ENCODE results near the gene PRR36.

Gene PRR36

DNA sequence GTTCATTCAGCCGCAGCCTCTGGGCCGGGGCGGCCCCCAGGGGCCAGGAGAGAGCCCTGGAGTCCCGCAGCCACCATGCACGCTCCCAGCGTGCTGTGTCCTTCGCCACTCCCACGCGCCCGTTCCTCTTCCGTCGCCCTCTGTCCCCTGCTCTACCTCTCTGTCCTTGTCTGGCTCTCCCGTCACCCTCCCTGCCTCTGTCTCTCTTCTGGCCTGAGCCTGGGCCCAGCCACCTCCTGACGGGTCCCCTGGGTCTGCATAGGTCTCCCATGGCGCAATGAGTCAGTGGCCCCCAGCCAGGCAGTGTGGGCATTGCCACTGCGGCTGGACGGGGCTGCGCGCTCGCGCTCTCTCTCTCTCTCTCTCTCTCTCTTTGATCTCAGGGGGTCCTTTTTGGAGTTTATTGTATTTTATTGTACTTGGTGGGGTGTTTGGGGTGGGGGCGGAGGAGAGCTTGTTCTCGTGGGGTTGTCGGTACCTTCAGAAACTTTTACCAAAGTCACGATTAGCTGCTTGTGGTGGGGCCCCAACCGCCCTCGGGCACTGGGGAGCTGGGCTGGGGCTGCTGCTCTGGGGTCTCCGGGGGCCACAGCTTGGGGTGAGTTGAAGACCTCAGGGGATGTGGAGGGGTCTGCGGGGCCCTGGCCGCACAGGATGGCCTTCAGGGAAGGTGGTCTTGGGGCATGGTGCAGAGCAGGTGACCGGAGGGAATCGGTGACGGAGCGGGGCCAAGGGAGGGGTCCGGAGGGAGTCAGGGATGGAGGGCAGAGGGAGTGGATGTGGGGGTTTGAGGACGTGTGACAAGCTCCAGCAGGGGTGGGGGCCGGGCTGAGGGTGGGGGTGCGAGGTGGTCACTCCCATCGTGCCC is 38.7 kb upstream of the PRR36 start:
- no peak for DNase-seq

- no peak for DNase-seq
Measured at GRCh38 chr19:7912144-7912696, 38.0 kb upstream of the PRR36 start.

DNA sequence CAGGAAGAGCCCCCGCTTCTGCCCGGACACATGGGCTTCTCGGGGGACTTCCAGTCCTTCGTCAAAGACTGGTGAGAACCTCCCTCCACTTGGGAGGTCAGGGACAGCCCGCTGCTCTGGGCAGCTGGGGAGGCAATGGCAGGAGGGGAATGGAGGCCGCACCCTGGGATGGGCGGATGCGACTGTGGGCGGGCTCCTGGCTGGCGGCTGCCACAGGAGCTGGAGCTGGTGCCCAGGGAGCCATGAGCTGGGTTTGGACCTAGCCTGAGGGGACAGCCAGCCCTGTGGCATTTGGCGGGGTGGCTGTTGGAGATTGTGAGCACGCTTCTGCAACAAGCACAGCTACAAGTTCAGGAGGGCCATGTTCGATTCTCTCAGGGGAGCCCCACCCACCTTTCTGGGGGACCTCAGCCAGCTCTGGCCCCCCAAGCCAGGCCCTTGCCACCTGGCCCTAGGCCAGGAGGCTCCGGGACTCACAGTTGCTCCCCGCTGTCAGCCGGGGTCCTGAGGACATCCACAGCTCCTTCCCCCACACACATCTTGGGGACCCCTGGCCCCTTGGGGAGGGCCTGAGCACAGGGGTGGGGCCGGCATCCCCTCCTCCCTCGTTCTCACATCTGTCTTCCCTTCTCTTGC is 37.4 kb upstream of the PRR36 start:
- DNase-seq: no peak

- DNase-seq: no peak
Measured at GRCh38 chr19:7910321-7911161, 36.4 kb upstream of the PRR36 start.

GRCh38 chr19:7909471-7910067 is 35.4 kb upstream of the PRR36 start:
- DNase-seq: no peak

- no peak for DNase-seq
Measured at GRCh38 chr19:7908742-7909461, 34.7 kb upstream of the PRR36 start.

DNA sequence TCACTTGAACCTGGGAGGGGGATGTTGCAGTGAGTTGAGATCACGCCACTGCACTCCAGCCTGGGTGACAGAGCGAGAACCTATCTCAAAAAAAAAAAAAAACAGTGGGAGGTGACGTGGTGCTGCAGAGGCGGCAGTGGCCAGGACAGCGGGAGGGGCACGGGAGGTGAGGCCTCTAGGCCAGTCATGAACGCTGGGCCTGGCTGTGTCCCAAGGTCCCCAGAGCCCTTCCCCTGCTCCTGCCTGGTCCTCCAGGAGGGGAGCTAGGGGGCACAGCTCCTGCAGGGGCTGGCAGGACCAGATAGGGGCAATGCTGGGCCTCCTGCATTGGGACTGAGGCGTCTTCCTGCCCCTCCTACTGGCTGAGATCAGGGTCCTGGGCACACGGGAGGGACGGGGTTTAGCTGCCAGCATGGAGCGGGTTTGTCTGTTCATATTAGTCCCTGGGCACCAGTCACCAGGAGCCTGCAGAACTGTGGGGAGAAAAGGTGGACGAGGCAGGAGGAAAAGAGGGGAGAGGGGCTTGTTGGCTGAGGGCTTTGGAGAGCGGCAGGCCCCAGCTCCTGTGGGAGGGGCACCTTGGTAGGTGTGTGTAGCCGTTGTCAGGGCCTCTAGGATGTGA is 34.0 kb upstream of the PRR36 start:
- DNase-seq: no peak

DNA sequence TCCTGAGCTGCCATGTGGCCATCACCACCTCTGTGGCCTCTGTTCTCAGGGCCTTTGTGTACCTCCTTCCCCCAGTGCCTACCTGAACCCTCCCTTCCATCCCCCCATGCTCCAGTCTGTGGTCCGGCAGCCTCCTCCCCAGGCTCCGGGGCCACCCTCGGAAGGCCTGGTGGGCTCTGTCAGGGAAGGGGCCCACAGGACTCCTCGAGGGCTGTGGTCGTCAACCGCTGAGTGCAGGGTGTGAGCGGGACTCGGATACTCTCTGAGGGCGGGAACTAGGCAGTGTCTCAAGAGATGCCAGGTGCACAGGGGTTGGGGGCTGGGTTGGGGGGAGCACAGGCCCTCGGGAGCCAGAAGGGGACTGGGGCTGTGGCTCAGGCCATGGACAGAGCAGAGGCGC is 33.4 kb upstream of the PRR36 start:
- no peak for DNase-seq

DNA sequence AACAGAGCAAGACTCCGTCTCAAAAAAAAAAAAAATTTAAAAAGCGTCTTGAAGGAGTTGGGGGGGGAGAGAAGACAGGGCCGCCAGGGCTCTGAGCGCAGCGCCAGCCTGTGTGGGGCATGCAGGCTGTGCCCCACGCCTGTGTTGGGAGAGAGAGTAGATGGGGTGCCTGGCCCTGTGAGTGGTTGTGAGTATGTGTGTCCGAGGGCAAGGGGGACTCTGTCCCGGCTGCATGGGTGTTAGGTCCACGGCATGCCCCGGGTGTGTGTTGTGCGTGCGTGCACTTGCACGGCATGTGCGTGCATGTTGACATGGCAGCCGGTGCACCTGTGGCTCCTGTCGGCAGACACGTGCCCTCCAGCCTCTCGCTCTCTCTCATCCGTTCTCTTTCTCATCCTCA is 32.9 kb upstream of the PRR36 start:
- DNase-seq: no peak

GRCh38 chr19:7905859-7906258 is 31.7 kb upstream of the PRR36 start:
- DNase-seq: no peak

- DNase-seq: no peak
Measured at GRCh38 chr19:7905268-7905667, 31.1 kb upstream of the PRR36 start.

DNA sequence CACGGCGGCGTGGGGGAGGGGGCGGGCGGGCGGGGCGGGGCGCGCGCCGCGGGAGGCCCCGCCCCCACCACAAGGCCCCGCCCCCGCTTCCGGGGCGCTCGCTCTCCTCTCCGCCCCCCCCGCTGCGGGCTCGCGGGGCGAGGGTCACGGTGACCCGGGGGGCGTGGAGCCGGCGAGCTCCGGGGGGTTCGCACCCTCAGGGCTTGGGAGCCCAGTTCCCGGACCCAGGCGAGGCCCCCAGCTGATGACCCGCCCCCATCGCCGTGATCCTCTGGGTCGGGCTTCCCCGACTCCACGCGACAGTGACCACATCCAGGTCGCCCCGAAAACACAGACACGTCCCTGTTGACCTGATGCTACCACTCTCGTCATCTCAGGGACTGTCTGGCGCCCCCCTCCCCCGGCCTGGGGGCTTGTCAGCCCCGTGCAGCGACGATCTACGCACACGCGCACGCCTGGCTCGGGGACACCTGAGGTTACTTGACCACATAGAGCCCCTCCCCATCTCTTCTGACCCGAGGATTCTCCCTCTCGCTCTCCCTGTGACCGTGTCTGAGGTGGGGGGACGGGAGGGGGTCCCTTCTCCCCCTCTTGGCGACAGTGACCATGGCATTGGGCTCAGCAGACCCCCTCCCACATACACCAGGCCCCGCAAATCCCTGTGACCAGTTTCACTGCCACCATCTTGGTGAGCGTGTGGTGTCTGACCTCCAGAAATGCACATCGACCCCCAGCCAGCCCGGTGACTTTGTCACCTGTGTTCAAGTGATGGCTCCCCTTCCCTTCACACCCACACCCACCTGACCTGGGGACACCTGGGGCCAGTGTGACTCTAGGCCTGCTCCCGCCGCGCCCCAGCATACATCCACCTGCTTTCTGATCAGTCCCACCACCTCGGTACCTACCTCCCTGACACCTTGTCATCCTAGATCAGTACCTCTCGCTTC is 30.2 kb upstream of the PRR36 start:
- DNase-seq: peak; percentile 68

DNA sequence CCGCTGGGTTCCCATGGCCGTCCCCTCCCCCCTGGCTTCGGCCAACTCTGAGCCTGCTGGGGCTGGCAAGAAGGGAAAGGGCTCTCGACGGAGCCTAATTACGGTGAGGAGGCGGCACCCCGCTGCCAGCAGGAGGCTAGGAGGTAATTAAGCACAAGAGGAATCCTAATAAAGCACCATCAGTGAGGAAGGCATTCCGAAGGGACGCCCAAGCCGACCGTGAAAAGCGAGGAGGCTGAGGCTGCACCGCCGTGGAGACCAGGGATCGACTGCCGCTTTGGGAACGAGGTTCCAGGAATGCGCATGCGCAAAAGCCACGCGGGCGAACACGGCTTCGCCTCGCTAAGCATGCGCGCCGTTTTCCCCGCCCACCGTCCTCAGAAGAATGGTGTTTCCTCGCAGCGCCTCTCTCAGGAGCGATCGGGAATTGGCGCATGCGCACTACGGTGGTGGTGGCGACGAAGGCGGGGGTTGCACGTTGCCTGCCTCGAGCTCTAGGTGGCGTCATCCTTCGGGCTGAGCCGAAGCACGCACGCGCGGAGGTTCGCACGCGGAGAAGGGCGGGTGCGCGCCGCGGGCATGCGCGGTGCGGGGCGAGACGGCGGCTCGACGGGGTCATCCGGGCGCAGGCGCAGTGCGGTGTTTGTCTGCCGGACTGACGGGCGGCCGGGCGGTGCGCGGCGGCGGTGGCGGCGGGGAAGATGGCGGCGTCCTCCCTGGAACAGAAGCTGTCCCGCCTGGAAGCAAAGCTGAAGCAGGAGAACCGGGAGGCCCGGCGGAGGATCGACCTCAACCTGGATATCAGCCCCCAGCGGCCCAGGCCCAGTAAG is 29.3 kb upstream of the PRR36 start, which contains the start of gene MAP2K7:
MAP2K7 (plus strand) TSS at position 634 of the 830 bp plus-strand sequence; CDS start at position 702, 68 bp downstream.
- peak; percentile 100 for DNase-seq

DNA sequence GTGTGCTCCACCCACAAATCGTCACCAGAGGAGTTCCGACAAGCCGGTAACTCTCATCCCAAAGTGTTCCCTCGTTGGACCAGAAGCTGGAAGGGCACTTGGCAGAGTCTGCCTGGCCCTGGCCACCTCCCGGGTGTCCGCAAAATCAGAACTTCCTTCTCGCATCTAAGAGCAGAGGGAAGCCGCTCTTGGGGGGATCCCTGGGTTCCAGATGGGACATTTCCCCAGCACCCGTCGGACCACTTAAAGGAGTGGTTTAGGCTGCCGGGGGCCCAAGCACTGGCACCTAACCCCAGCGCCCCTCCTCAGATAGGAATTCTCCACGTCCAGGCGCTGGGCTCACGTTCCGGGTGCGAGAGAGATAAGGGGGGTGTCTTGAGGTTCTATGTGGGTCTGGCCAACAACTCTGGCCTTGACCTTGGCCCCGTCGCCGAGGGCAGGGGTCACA is 28.6 kb upstream of the PRR36 start:
- no peak for DNase-seq

- DNase-seq: no peak
Measured at GRCh38 chr19:7901337-7901736, 27.1 kb upstream of the PRR36 start.

DNA sequence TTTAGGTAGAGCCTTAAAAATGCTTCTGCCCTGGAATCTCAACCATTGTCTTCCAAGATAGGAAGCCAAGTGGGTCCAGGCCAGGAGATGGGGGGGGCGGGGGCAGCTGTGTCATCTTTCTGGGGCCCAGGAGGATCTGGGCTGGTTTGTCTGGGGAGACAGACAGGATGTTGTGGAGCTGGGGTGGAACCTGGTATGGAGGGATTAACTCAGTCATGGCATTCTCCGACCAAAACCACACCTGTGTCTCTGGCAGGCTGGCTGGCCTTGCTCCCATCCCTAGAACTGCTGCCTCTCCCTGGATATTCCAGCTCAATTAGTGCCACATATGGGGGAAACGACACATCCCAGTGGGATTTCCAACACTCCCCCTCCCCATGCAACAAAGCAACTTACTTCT is 26.7 kb upstream of the PRR36 start:
- DNase-seq: no peak

DNA sequence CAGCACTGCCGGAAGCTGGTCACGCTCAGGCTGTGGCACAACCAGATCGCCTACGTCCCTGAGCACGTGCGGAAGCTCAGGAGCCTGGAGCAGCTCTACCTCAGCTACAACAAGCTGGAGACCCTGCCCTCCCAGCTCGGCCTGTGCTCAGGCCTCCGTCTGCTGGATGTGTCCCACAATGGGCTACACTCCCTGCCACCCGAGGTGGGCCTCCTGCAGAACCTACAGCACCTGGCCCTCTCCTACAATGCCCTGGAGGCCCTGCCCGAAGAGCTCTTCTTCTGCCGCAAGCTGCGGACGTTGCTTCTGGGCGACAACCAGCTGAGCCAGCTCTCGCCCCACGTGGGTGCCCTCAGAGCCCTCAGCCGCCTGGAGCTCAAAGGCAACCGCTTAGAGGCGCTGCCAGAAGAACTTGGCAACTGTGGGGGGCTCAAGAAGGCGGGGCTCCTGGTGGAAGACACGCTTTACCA is 26.2 kb upstream of the PRR36 start:
- no peak for DNase-seq

GRCh38 chr19:7899751-7900378 is 25.7 kb upstream of the PRR36 start:
- no peak for DNase-seq

DNA sequence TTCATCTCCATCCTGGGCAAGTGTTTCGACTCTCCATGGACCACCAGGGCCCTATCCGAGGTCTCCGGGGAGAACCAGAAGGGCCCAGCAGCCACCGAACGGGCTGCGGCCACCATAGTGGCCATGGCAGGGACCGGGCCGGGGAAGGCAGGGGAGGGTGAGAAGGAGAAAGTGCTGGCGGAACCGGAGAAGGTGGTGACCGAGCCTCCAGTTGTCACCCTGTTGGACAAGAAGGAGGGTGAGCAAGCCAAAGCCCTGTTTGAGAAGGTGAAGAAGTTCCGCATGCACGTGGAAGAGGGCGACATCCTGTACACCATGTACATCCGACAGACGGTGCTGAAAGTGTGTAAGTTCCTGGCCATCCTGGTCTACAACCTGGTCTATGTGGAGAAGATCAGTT is 24.8 kb upstream of the PRR36 start:
- no peak for DNase-seq

Measured in stimulated activated CD4-positive, alpha-beta T cell treated with anti-CD3 and anti-CD28 coated beads, Interleukin-15, amount 100 ng/mL, for 24 hours (primary cell).